GM20000 (cell line): Measurements from ENCODE around the gene PIK3C2G.

Source experiments
- DNase-seq: peaks from one replicate; pipeline ENCODE4 v3.0.0; 2012; ENCODE audit warnings: low spot score
- CTCF ChIP-seq: IDR thresholded peaks from 2 replicates; pipeline ENCODE4 v1.5.1; 2012; ENCODE audit warnings: mild to moderate bottlenecking, control low read depth; ENCODE audit errors: extremely low read depth, missing control alignments

PIK3C2G gene

DNA sequence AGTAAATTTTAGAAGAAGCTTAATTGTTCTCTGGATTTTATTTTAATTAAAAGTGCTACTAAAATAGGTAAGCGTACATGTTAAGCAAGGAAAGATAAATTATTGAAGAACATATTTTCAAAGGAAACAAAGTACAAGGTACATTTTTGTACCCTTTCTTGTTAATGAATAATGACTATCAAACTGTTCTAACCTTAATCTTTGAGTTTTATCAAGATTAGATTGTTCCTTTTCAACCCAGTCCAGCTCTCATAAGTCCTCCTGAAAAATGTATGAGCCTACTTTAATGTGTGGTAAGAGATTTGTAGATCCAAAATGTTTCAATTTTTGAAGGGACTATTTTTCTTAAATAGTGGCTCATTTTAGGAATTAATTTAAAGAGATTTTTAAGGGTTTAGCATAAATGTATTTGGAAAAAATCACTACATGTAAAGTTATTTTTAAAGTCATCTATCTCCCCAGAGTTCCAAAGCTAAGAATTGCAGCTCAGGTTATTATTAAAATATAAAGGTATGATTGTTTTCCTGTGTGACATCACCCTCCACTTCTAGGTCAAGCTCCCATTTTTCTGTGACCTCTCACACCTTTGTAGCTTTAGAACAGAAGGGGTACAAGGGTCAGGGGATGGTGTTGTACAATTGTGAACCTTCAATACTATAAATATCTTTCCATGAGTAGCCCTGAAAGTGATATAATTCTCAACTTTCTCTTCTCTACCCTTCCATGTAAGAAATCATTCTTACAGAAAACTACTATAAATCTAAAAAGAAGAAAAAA is 1.2 kb upstream of the PIK3C2G start:
- no peak for DNase-seq
- no peak for TF ChIP-seq CTCF

- TF ChIP-seq CTCF: no peak
- no peak for DNase-seq
These were observed 588 bp downstream of the PIK3C2G start for GRCh38 chr12:18261906-18262305.

DNA sequence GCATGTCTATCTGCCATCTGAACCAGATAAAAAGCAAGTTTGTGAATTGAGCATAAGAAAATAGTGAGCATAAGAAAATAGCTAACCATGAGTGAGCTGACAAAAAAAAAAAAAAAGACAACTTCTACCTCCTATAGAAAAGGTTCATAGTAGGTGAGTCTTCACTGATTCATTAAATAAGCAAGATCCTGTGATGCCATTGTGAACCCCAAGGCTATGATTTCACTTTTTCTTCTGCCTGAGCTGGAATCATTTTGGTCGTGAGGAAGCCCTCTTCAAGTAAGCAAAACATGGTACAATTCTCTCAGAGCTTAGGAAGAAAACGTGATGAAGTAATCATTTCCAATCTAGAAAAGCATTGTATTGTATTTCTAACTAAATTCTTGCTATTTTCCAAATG is 1.2 kb downstream of the PIK3C2G start:
- TF ChIP-seq CTCF: no peak
- DNase-seq: no peak

GRCh38 chr12:18264581-18265075 is 3.3 kb downstream of the PIK3C2G start:
- DNase-seq: no peak
- no peak for TF ChIP-seq CTCF

DNA sequence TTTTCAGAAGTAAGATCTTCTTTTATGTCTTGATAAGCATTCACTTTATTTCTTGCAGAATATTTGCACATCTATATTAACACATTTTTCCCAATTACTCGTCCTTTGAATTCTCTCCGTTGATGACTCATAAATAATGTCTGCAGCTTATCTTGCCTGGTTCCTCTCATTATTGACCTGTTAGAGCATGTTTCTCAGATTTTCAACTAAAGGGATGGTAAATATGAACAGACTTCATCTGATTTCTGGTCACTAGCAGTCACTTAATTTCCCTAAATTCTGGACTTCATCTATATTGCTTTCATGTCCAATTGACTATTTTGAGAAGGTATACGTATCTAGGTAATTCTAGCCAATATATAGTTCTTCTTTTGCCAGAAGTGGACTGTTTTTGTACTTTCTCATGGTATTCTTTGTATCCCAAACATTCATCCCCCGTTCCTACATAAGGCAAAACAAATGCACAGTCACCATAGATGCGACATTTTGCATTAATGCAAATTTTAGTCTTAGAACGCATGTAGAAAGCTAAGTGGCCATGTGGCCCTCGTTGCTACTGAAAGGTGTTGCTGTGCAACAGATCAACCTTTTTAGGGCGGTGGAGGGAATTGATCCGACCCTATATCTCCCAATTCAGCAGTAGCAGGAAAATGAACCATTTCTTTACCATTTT is 6.2 kb downstream of the PIK3C2G start:
- DNase-seq: no peak
- no peak for TF ChIP-seq CTCF

- no peak for DNase-seq
These were observed 9.7 kb downstream of the PIK3C2G start for GRCh38 chr12:18270958-18271460.

More at GRCh38 chr12:18270958-18271460, 9.7 kb downstream of the PIK3C2G start:
- no peak for TF ChIP-seq CTCF
